K562 (cell line): ENCODE measurements around the gene EIF3K. TPM values are rescaled to one million over a fixed set of nuclear protein-coding genes. Genes with fewer than 3 reads are reported as not detected.

Experiments
- ATAC-seq: fragments of 200-7000 bp; cut with Tn5 transposase; 3 replicates; pipeline ENCODE4 v1.9.1; 2020; ENCODE audit warnings: moderate library complexity
- BruUV-seq: library from RNA; stranded (reverse); fragments of 400-500 nt; replicated peaks from 2 replicates; lab custom pipeline; 2021; lab: Mats Ljungman, UMichigan
- CTCF ChIA-PET: fragments of 300-600 bp; formaldehyde crosslinking; extraction: SDS; loops from one replicate; lab custom pipeline; 2021; ENCODE audit warnings: low intra/inter-chr PET ratio; lab: Yijun Ruan, JAX
- POLR2A ChIA-PET: fragments of 300-600, 350-650 bp; sonication (Branson Sonifier 250); formaldehyde crosslinking; extraction: SDS; loops from one replicate; lab custom pipeline; 2021; ENCODE audit warnings: antibody characterized with exemption, inconsistent platforms; lab: Yijun Ruan, JAX
- DNase-seq, 4 experiments: peaks; one replicate each; pipeline versions ENCODE4 v3.0.0 to v3.0.0-alpha.2; 2011 to 2018; ENCODE audit warnings: low spot score in 3 of 4, mixed read lengths in 3 of 4; ENCODE audit errors: extremely low read depth in 1 of 4
- FAIRE-seq: peaks from 2 replicates; lab custom pipeline; 2011; peaks lifted over from hg19 to GRCh38; lab: Jason Lieb, UNC
- H2AFZ ChIP-seq: 2 replicates; pipeline ENCODE4 v1.6.0; 2011; ENCODE audit warnings: low read depth, low read length, control low read depth, inconsistent platforms
- H3K27ac ChIP-seq: fragments of 200-600 bp; 3 replicates; pipeline ENCODE4 v1.8.0; 2011; ENCODE audit warnings: low read depth, mild to moderate bottlenecking, control low read depth, inconsistent platforms, low read length, moderate library complexity, mixed read lengths; ENCODE audit errors: extremely low read depth
- H3K27me3 ChIP-seq, 2 experiments: fragments of 300-600 bp in 1 of 2; 2 replicates in 1 of 2; 3 replicates in 1 of 2; pipeline versions ENCODE4 v1.6.0 to v1.8.0; 2011; ENCODE audit warnings: inconsistent platforms in 2 of 2, low read length in 2 of 2, mild to moderate bottlenecking in 1 of 2, mixed read lengths in 1 of 2, moderate library complexity in 1 of 2; ENCODE audit not compliant: control insufficient read depth in 2 of 2, insufficient read depth in 2 of 2
- H3K36me3 ChIP-seq: fragments of 300-600 bp; 3 replicates; pipeline ENCODE4 v1.8.0; 2011; ENCODE audit warnings: mild to moderate bottlenecking, low read length, inconsistent platforms; ENCODE audit not compliant: control insufficient read depth, insufficient read depth
- H3K4me1 ChIP-seq, 2 experiments: fragments of 200-600 bp in 1 of 2; replicated peaks in 1 of 2; 2 replicates in 1 of 2; 3 replicates in 1 of 2; pipeline versions ENCODE4 v1.5.1 to v1.8.0; 2011; ENCODE audit warnings: inconsistent platforms in 2 of 2, low read length in 2 of 2, mild to moderate bottlenecking in 1 of 2, mixed read lengths in 1 of 2, moderate library complexity in 1 of 2; ENCODE audit not compliant: control insufficient read depth in 2 of 2, insufficient read depth in 2 of 2
- H3K4me2 ChIP-seq: 2 replicates; pipeline ENCODE4 v1.6.1; 2011; ENCODE audit warnings: low read length, control low read depth, inconsistent platforms, mixed read lengths; ENCODE audit not compliant: insufficient read depth
- H3K4me3 ChIP-seq: fragments of 200-600 bp; sonication (generic), shearing (Covaris generic); 2 replicates; pipeline ENCODE4 v1.5.1; 2016; ENCODE audit warnings: control low read depth, inconsistent platforms
- H3K79me2 ChIP-seq: fragments of 200-600 bp; 3 replicates; pipeline ENCODE4 v1.8.0; 2011; ENCODE audit warnings: low read length, inconsistent platforms; ENCODE audit not compliant: control insufficient read depth, insufficient read depth
- H3K9ac ChIP-seq, 2 experiments: 2 replicates each; pipeline versions ENCODE4 v1.6.0 to v1.6.1; 2011; ENCODE audit warnings: low read depth in 2 of 2, low read length in 2 of 2, control low read depth in 1 of 2, inconsistent platforms in 1 of 2, mild to moderate bottlenecking in 1 of 2, mixed read lengths in 1 of 2; ENCODE audit not compliant: insufficient read depth in 1 of 2
- H3K9me1 ChIP-seq: one replicate; pipeline ENCODE4 v1.6.0; 2011; ENCODE audit warnings: inconsistent platforms, mild to moderate bottlenecking, low read length, moderate library complexity; ENCODE audit not compliant: control insufficient read depth, insufficient read depth
- H3K9me3 ChIP-seq: replicated peaks from 2 replicates; pipeline ENCODE4 v1.5.1; 2011; ENCODE audit warnings: low read depth, low read length, inconsistent platforms; ENCODE audit not compliant: control insufficient read depth, insufficient read depth
- H4K20me1 ChIP-seq: replicated peaks from 2 replicates; pipeline ENCODE4 v1.6.1; 2011; ENCODE audit warnings: low read length, inconsistent platforms, mixed read lengths; ENCODE audit not compliant: control insufficient read depth, insufficient read depth
- ASH1L ChIP-seq: fragments of 450-650 bp; IDR thresholded peaks from 2 replicates; pipeline ENCODE4 v1.6.1; 2018; ENCODE audit warnings: borderline replicate concordance, mild to moderate bottlenecking, low read depth; ENCODE audit not compliant: partially characterized antibody
- DPF2 ChIP-seq: fragments of 450-650 bp; IDR thresholded peaks from 2 replicates; pipeline ENCODE4 v1.6.1; 2016
- NFIC ChIP-seq: fragments of 450-650 bp; IDR thresholded peaks from 2 replicates; pipeline ENCODE4 v1.6.1; 2017; ENCODE audit warnings: mild to moderate bottlenecking, inconsistent platforms
- YBX1 ChIP-seq: fragments of 450-650 bp; IDR thresholded peaks from 2 replicates; pipeline ENCODE4 v1.7.1; 2016; ENCODE audit warnings: mild to moderate bottlenecking
- WGBS: fragments of 100-300 bp; shearing (Covaris generic); methylation state at CpG from one replicate; pipeline ENCODE4 v1.1.6; 2016; ENCODE audit warnings: low coverage, mixed read lengths; ENCODE audit not compliant: insufficient coverage; ENCODE audit errors: missing lambda C conversion rate; 5-methylcytosine and 5-hydroxymethylcytosine counted together
- in situ Hi-C: fragments of 300-500 bp; cut with MboI; formaldehyde crosslinking; loops from 4 replicates; pipeline ENCODE4 v1.15.0; 2018; ENCODE audit warnings: inconsistent platforms, mixed read lengths
- intact Hi-C: fragments of 100-400 bp; cut with micrococcal nuclease; formaldehyde crosslinking; loops from 2 replicates; pipeline ENCODE4 v1.14.2; 2022
- polyA plus RNA-seq, 8 experiments: library from polyadenylated mRNA; depleted of rRNA in 4 of 8; stranded (reverse) in 5 of 8; unstranded in 3 of 8; fragments of >200 nt; fragmentation: Nextera tagmentation in 2 of 8; fragmentation: Illumina TruSeq in 1 of 8; extraction: Ambion mirVana in 2 of 8; extraction: Trizol in 1 of 8; gene quantifications; 2 replicates each; pipeline versions ENCODE4 v1.2.1 to v1.2.3, GENCODE V29; 2011 to 2014; ENCODE audit warnings: inconsistent platforms in 1 of 8, missing spikeins in 1 of 8
- total RNA-seq, 7 experiments: library from RNA; depleted of rRNA in 6 of 7; stranded (reverse); fragments of >200 nt in 6 of 7; fragmentation: Illumina TruSeq in 2 of 7; extraction: Trizol in 2 of 7; gene quantifications; 2 replicates each; pipeline versions ENCODE4 v1.2.1 to v1.2.3, GENCODE V29; 2011 to 2021; ENCODE audit warnings: low replicate concordance in 1 of 7
- TF ChIP-seq, protein P1 (sequence below), 2 experiments: IDR thresholded peaks in 1 of 2; conservative IDR thresholded peaks in 1 of 2; 2 replicates each; pipeline ENCODE4 v1.6.1; 2016; ENCODE audit warnings: low read depth in 2 of 2, mild to moderate bottlenecking in 1 of 2, missing compliant biosample characterization in 1 of 2, missing genetic modification characterization in 1 of 2, moderate library complexity in 1 of 2

Gene EIF3K
- total and polyA plus RNA-seq, 9 of the 15 experiments (the other 6 are each of a cell fraction or from before 2014, with no cell fraction given), result 387 to 1,827 (median 733) TPM

DNA sequence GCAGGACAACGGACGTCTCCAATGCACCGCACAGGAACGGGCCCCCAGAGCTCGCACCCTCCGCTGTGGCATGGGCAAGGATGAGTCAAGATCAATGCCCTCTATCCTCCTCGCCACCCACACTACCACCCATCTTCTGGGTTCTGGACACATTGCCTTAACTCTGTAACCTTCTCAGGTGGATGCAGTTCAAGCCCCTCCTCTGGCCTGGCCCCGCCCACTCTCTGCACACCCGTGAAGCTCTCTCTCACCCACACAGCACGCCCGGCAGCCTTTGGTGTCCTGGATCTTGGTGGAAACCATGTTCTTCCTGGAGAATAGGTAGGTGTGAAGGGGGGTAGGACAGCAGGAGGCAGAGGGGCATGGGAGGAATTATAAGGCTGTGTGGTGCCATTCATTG, 21.9 kb upstream of the EIF3K start:
- Histone ChIP-seq H3K36me3 (no peaks in the 10 kb centered on the region), H3K9me1 (no peaks in the 10 kb centered on the region), H3K27me3 (no peaks in the 10 kb centered on the region), H3K4me3 (peak overlapping the region; percentile 50; the same call in 1 of the 2 replicates), H3K4me1 (peaks cover 10 to 27% of the 10 kb centered on the region in 2 experiments; a peak in 4 of 5 replicates), H4K20me1 (no peaks in the 10 kb centered on the region), H2AFZ (peak overlapping the region; percentile 94), H3K9ac (peak overlapping the region in 1 of 2 experiments; percentile 68; a peak in 1 of 4 replicates), H3K27ac (no peak overlapping the region), H3K4me2 (peak overlapping the region; percentile 77), H3K9me3 (no peaks in the 10 kb centered on the region), H3K79me2 (no peaks in the 10 kb centered on the region)
- intact Hi-C loops (loop anchor here (2.0 kb wide), 1 partner anchor 40 kb away; no protein-coding TSS in a partner anchor), in situ Hi-C loops (no loop called here)
- no TSS peak for BruUV-seq
- peak in 3 of 4 experiments; percentile 29 to 56 (median 41) for DNase-seq
- ChIA-PET CTCF (no interaction called here), POLR2A (interaction anchor here (0.5 to 1.2 kb wide), 6 partner anchors 8 to 78 kb away, joined by 3 to 8 read pairs (median 3); partner anchors contain the start of gene EIF3K)
- TF ChIP-seq ASH1L, result no peak
- TF ChIP-seq DPF2, result peak; percentile 1; the same call in 1 of the 2 replicates
- TF ChIP-seq, protein P1, sequence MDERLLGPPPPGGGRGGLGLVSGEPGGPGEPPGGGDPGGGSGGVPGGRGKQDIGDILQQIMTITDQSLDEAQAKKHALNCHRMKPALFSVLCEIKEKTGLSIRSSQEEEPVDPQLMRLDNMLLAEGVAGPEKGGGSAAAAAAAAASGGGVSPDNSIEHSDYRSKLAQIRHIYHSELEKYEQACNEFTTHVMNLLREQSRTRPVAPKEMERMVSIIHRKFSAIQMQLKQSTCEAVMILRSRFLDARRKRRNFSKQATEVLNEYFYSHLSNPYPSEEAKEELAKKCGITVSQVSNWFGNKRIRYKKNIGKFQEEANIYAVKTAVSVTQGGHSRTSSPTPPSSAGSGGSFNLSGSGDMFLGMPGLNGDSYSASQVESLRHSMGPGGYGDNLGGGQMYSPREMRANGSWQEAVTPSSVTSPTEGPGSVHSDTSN (CRISPR knock-in tag; IDR thresholded peaks at IDR 0.05; ENCODE audit: low read depth), result no peak
- TF ChIP-seq, protein P1 (tag; conservative IDR thresholded peaks at IDR 0.05; ENCODE audit: low read depth), result no peak
- TF ChIP-seq YBX1, result no peak
- 0 out of 2 replicates have a peak, but pooled peaks have one; percentile 13 for TF ChIP-seq NFIC
- WGBS, result 36% methylated on average over 11 of the region's 11 CpGs
- ATAC-seq, result no peak
- FAIRE-seq, result peak; percentile 64
